ENCODE measurements around the gene BRD7.

BRD7 gene

DNA sequence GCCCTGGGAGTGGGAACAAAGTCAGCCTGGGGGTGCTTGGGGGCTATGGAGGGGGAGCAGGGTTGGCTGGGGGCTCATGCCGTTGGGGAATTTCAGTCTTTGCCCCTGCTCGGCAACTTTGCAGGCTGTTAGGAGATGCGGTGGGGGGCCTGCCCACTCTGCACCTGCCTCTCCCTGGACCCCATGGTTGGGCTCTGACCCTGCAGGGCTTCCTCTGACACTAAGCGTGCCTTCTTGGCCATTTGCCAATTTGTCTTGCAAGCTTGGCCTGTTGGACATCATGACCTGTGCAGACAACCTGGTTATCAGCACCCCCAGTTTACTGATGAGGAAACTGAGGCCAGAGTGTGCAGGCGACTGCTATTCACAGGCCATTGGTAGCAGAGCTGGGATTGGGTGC lies 87.9 kb downstream of the BRD7 start:
- no peak for DNase-seq (ENCODE audit: low read depth)

DNA sequence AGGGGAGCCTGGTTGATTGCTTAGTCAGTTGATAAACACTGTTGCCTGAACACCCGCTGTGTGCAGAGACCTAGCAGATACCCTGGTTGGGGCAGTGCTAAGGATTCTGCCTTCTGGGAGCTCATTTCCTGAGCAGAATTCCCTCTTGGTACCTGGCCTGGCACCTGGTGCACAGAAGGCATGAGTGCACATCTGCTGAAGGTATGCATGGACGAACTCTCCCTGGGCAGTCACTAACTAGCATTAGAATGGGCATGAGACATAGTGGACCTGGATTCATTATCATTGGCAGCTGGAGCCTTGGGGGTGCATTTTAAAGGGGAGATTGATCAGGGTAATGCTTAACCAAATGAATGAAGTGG lies 89.3 kb downstream of the BRD7 start:
- DNase-seq (ENCODE audit: low read depth), result no peak
- H3K4me3 ChIP-seq (ENCODE audit: low read length), result no peak overlapping the region
- no peak for TF ChIP-seq CTCF (conservative IDR thresholded peaks at IDR 0.05; ENCODE audit: low read length)

More for the DNA sequence above, 87.9 kb downstream of the BRD7 start:
- TF ChIP-seq CTCF (conservative IDR thresholded peaks at IDR 0.05; ENCODE audit: low read length), result no peak
- no peak overlapping the region for H3K4me3 ChIP-seq (ENCODE audit: low read length)

DNA sequence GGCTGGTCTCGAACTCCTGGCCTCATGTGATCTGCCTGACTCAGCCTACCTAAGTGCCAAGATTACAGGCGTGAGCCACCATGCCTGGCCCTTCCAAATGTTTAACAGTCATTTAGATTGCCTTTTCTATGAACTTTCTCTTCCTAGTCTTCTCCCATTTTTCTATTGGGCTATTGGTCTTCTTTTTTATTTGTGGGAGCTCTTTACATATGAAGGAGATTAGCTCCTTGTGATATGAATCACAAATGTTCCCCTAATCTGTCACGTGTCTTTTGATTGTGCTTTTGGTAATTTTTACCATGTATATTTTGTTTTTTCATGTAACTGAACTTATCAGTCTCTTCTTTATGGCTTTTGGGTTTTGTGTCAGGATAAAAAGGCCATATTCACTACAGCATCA lies 90.5 kb downstream of the BRD7 start:
- no peak for TF ChIP-seq CTCF (conservative IDR thresholded peaks at IDR 0.05; ENCODE audit: low read length)

GRCh38 chr16:50276801-50277555 lies 91.8 kb downstream of the BRD7 start:
- DNase-seq (ENCODE audit: low read depth), result no peak
- H3K4me3 ChIP-seq (ENCODE audit: low read length), result no peak overlapping the region
- no peak for TF ChIP-seq CTCF (conservative IDR thresholded peaks at IDR 0.05; ENCODE audit: low read length)

More for the DNA sequence above, 90.5 kb downstream of the BRD7 start:
- DNase-seq (ENCODE audit: low read depth), result no peak
- no peak overlapping the region for H3K4me3 ChIP-seq (ENCODE audit: low read length)

DNA sequence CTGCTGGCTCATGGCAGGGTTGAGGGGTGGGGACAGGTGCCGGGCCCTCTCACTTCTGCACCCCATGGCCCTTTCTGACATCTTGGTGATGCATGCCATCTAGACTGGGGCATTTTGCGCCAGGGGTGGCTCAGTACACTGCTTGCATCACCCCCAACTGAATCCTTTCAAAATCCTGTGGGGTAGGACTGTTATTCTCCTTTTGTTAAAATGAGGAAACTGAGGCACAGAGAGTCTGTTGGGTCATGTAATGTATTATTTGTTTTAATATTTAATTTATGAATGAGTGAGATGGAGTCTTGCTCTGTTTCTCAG lies 92.5 kb downstream of the BRD7 start:
- no peak for DNase-seq (ENCODE audit: low read depth)
- no peak overlapping the region for H3K4me3 ChIP-seq (ENCODE audit: low read length)
- TF ChIP-seq CTCF (conservative IDR thresholded peaks at IDR 0.05; ENCODE audit: low read length), result no peak

GRCh38 chr16:50275428-50276325 lies 93.1 kb downstream of the BRD7 start:
- TF ChIP-seq CTCF (conservative IDR thresholded peaks at IDR 0.05; ENCODE audit: low read length), result no peak
- no peak overlapping the region for H3K4me3 ChIP-seq (ENCODE audit: low read length)
- no peak for DNase-seq (ENCODE audit: low read depth)

DNA sequence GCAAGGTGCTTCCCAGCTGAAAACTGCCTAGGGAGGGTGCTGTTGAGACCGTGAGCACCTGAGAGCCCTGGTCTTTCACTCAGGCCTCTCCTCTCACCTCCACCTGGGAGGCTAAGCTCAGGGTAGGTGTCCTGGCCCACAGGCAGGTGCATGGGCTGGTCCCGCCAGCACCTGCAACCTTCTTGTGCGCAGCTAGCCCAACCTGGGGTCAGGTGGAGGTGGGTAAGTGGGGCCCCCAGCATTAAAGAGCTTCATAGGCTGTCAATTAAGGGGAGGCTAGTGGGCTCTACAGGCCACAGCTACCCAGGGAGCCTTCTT lies 93.7 kb downstream of the BRD7 start:
- TF ChIP-seq CTCF (conservative IDR thresholded peaks at IDR 0.05; ENCODE audit: low read length), result no peak
- no peak for DNase-seq (ENCODE audit: low read depth)
- H3K4me3 ChIP-seq (ENCODE audit: low read length), result no peak overlapping the region
